Parathyroid adenoma (tissue), 2 donors: ENCODE data around the gene STON2.

Source experiments
- H2AFZ ChIP-seq: fragments of 300-600 bp; sonication (generic); one replicate; pipeline ENCODE4 v1.7.0; 2017; ENCODE audit warnings: antibody characterized with exemption, mild to moderate bottlenecking
- H3K27ac ChIP-seq: fragments of 300-600 bp; sonication (generic); one replicate; pipeline ENCODE4 v1.7.0; 2017
- H3K27me3 ChIP-seq: fragments of 300-600 bp; sonication (generic); one replicate; pipeline ENCODE4 v1.7.0; 2017; ENCODE audit warnings: low read length; ENCODE audit not compliant: control insufficient read depth, insufficient read depth
- H3K36me3 ChIP-seq: fragments of 300-600 bp; sonication (generic); one replicate; pipeline ENCODE4 v1.7.0; 2017; ENCODE audit warnings: low read length; ENCODE audit not compliant: control insufficient read depth, insufficient read depth
- H3K4me1 ChIP-seq: fragments of 300-600 bp; sonication (generic); one replicate; pipeline ENCODE4 v1.7.0; 2017; ENCODE audit warnings: control low read depth
- H3K4me2 ChIP-seq: fragments of 300-600 bp; sonication (generic); one replicate; pipeline ENCODE4 v1.7.0; 2017; ENCODE audit warnings: low read length
- H3K4me3 ChIP-seq: fragments of 300-600 bp; sonication (generic); one replicate; pipeline ENCODE4 v1.7.0; 2017; ENCODE audit warnings: low read depth, low read length
- H3K79me2 ChIP-seq: fragments of 300-600 bp; sonication (generic); one replicate; pipeline ENCODE4 v1.7.0; 2017; ENCODE audit warnings: control low read depth
- H3K9ac ChIP-seq: fragments of 300-600 bp; sonication (generic); one replicate; pipeline ENCODE4 v1.7.0; 2017; ENCODE audit warnings: mild to moderate bottlenecking
- H3K9me3 ChIP-seq: fragments of 300-600 bp; sonication (generic); one replicate; pipeline ENCODE4 v1.7.0; 2017; ENCODE audit warnings: low read length; ENCODE audit not compliant: control insufficient read depth
- CTCF ChIP-seq: fragments of 300-600 bp; sonication (generic); IDR thresholded peaks from one replicate; pipeline ENCODE4 v1.7.0; 2017; ENCODE audit warnings: antibody characterized with exemption, mild to moderate bottlenecking
- donor health status: primary hyperparathyroidism.

STON2 gene

GRCh38 chr14:81305065-81305464 is 95.1 kb downstream of the STON2 start:
- H3K9me3 ChIP-seq, result no peaks in the 10 kb centered on the region
- H2AFZ ChIP-seq, result no peak overlapping the region
- no peak overlapping the region for H3K4me3 ChIP-seq
- no peak overlapping the region for H3K4me2 ChIP-seq
- H3K27ac ChIP-seq, result no peak overlapping the region
- H3K4me1 ChIP-seq, result no peaks in the 10 kb centered on the region
- H3K79me2 ChIP-seq, result no peaks in the 10 kb centered on the region
- H3K36me3 ChIP-seq, result no peaks in the 10 kb centered on the region
- TF ChIP-seq CTCF, result no peak
- H3K27me3 ChIP-seq, result no peaks in the 10 kb centered on the region
- H3K9ac ChIP-seq, result no peak overlapping the region

DNA sequence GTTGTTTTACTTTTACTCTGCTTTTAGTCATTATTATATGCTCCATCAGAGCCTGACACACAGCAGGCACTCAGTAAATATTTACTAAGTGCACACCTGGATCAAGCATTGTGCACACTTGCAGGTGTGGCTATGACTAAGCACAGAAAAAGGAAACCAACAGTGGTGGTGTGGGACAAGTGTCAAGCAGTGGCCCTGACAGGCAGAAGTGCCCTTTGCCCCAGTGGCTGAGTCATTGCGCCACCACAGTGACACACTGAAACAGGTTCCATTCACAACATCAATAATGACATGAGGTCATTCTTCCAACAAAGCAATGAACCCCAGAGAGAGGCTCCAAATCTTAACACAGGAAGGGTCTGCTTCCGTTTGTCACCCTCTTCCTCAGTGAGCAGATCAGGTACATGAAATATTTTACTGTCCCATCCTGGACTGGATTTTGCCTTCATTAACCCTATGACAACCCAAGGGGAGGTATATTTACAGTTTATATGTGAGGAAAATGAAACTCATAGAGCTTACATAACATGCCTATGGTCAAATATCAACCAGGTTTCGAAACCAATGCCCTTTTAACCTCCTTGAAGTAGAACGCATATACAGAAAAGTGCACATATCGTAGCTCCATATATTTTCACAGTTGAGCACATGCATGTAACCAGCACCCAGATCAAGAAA is 96.7 kb downstream of the STON2 start:
- Histone ChIP-seq H3K4me2 (no peak overlapping the region), H2AFZ (no peak overlapping the region), H3K79me2 (no peaks in the 10 kb centered on the region), H3K27me3 (no peaks in the 10 kb centered on the region), H3K9ac (no peak overlapping the region), H3K36me3 (no peaks in the 10 kb centered on the region), H3K9me3 (no peaks in the 10 kb centered on the region), H3K4me1 (no peaks in the 10 kb centered on the region), H3K4me3 (no peak overlapping the region), H3K27ac (no peak overlapping the region)
- no peak for TF ChIP-seq CTCF

DNA sequence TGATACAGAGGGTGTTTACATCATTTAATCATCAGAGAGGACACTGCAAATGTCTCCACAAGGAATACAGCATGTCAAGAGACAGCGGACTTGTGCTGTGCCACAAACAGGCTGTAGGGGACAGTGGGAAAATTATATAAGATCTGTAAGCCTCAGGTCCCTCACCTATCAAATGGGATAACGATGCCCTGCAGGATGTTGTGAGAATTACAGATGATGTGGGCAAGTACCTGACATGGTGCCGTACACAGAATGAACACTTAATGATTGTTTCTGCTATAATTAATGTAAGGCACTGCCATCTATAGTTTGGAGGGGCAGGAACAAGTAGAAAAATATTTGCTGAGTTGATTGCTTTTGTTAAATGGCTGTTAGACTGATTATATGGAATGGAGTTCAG is 97.5 kb downstream of the STON2 start:
- Histone ChIP-seq H3K36me3 (no peaks in the 10 kb centered on the region), H3K4me1 (no peaks in the 10 kb centered on the region), H3K4me2 (no peak overlapping the region), H3K9me3 (no peaks in the 10 kb centered on the region), H3K79me2 (no peaks in the 10 kb centered on the region), H3K9ac (no peak overlapping the region), H2AFZ (no peak overlapping the region), H3K27ac (no peak overlapping the region), H3K4me3 (no peak overlapping the region), H3K27me3 (no peaks in the 10 kb centered on the region)
- no peak for TF ChIP-seq CTCF

DNA sequence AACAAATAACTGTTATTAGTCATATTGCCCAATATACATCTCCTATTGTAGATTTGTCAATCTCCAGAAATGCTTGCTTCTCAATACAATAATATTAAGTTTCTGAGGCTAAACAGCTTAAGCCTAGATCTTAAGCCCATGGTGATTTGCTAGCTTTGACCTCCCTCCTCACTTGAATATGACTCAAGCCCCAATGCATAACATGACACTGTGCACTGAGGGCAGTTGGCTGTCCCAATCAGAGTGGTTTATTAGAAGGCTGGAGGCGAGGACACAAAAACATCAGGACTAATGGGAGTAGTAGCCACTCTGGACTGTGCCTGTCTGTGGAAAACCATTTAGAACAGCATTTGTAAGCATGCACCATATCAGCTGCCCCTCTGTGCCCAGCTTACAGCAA is 98.3 kb downstream of the STON2 start:
- Histone ChIP-seq H2AFZ (no peak overlapping the region), H3K27me3 (no peaks in the 10 kb centered on the region), H3K4me1 (no peaks in the 10 kb centered on the region), H3K4me2 (no peak overlapping the region), H3K27ac (no peak overlapping the region), H3K9me3 (no peaks in the 10 kb centered on the region), H3K4me3 (no peak overlapping the region), H3K79me2 (no peaks in the 10 kb centered on the region), H3K36me3 (no peaks in the 10 kb centered on the region), H3K9ac (no peak overlapping the region)
- no peak for TF ChIP-seq CTCF

DNA sequence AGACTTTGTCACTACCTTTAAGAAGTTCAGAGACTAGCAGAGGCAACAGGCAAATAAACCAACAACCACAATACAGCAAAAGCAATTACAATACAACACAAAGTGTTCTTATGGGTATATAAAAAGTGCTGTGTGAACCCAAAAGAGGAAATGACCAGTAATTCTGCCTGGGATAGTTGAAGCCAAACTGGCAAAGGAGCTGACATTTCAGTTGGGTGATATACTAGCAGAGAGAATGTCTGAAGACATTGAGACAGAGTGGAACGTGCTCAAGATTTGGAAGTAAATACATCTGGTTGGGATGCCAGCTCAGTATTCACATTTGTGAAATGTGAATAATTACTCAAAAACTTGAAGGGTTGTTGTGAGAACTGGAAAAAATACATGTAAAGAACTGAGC is 98.8 kb downstream of the STON2 start:
- Histone ChIP-seq H3K9ac (no peak overlapping the region), H3K36me3 (no peaks in the 10 kb centered on the region), H3K79me2 (no peaks in the 10 kb centered on the region), H2AFZ (no peak overlapping the region), H3K4me2 (no peak overlapping the region), H3K4me3 (no peak overlapping the region), H3K27me3 (no peaks in the 10 kb centered on the region), H3K9me3 (no peaks in the 10 kb centered on the region), H3K27ac (no peak overlapping the region), H3K4me1 (no peaks in the 10 kb centered on the region)
- TF ChIP-seq CTCF, result no peak
